Left colon (tissue), 2 donors: ENCODE data around the gene CFAP221. TPM values are rescaled to one million over a fixed set of nuclear protein-coding genes. Genes with fewer than 3 reads are reported as not detected.

Experiments used
- ATAC-seq: fragments of 200-7000 bp; cut with Tn5 transposase; one replicate; pipeline ENCODE4 v1.9.1; 2020; ENCODE audit warnings: mild to moderate bottlenecking, moderate library complexity
- DNase-seq, 2 donors: peaks; one replicate each; pipeline ENCODE4 v3.0.0-alpha.2; 2020
- intact Hi-C, 2 donors: fragments of 100-400 bp; cut with DNase I in 1 of 2; cut with micrococcal nuclease in 1 of 2; formaldehyde crosslinking; loops; one replicate each; pipeline versions ENCODE4 v1.11.2 to v1.14.0; 2022; cut with DNase I, micrococcal nuclease
- total RNA-seq, 2 donors: library from RNA; stranded (reverse); fragmentation: NEBNext Ultra II Directional; extraction: Animal tissue kit (Norgen Biotek cat#: 25700); gene quantifications; one replicate each; pipeline ENCODE4 v1.2.1, GENCODE V29; 2021
- donor health status: DM: no; HTN: no; CAD: no.
- donor health status: DM: yes; HTN: yes; CAD: no.

The CFAP221 gene
- total RNA-seq, 2 donors from 2014 or later: not detected

DNA sequence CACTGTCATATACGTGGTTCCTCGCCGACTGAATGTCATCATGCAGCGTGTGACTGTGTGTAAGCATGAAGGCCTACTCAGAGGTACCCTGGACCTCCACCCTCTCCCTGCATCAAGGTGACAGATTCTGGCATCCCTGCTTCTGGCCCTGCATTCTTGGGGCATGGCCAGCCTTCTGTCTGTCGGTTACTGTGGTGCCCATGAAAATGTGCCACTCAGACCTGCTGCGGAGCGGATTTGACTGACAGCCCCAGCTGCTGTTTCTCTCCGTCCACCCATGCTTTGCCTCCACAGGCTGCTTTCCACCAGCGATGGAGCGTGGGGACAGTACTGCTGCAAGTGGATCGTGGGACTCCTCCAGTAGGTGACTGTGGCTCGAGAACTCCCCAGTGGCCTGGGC, 144.4 kb downstream of the CFAP221 start:
- ATAC-seq (no peak), DNase-seq (no peak)
- intact Hi-C loops: no loop called here

GRCh38 chr2:119689218-119689617, 145.0 kb downstream of the CFAP221 start:
- ATAC-seq: no peak
- DNase-seq: no peak
- intact Hi-C loops: no loop called here

DNA sequence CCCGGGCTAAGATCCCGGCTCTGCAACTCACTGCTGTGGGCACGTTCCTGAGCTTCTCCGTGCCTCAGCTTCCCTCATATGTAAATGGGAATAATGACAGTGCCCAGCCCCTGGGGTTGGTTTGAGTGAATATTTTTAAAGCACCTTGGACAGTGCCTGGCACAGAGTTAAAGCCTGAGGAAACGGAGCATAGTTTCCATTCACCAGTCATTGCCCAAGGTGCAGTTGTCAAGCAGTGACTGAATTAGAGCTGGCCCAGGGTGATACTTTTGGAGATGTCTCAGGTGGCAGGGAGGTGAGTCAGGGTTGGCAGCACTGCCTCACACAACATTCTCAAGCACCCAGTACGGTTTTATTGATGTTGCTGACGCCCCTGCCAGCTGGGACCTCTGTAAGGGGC, 146.9 kb downstream of the CFAP221 start:
- ATAC-seq (no peak), DNase-seq (no peak)
- intact Hi-C loops: no loop called here

- intact Hi-C loops: no loop called here
- no peak for DNase-seq
- ATAC-seq: no peak
These were observed 147.5 kb downstream of the CFAP221 start for GRCh38 chr2:119691651-119692245.

GRCh38 chr2:119692310-119692709, 148.1 kb downstream of the CFAP221 start:
- ATAC-seq: no peak
- intact Hi-C loops: no loop called here

GRCh38 chr2:119692954-119693353, 148.7 kb downstream of the CFAP221 start:
- ATAC-seq: no peak
- no peak for DNase-seq
- intact Hi-C loops: no loop called here

More at GRCh38 chr2:119692310-119692709, 148.1 kb downstream of the CFAP221 start:
- DNase-seq: no peak

DNA sequence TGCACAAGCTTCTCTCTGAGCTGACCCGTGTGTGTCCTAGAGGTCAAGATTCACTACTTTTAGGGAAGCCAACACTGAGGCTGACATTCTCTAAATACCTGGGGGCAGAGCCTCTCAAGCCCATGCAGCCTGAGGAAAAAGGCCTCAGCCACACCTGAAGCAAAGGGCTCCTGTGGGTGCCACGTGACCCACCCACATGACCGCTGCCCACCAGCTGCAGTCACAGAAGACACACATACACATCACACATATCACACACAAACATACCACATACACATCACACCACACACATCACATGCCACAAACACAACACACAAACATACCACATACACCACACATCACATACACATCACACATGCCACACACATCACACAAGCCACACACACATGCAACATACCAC, 149.3 kb downstream of the CFAP221 start:
- intact Hi-C loops: no loop called here
- ATAC-seq (no peak), DNase-seq (no peak)

- intact Hi-C loops: no loop called here
- ATAC-seq: no peak
- no peak for DNase-seq
These were observed 149.7 kb downstream of the CFAP221 start for GRCh38 chr2:119693967-119694366.

DNA sequence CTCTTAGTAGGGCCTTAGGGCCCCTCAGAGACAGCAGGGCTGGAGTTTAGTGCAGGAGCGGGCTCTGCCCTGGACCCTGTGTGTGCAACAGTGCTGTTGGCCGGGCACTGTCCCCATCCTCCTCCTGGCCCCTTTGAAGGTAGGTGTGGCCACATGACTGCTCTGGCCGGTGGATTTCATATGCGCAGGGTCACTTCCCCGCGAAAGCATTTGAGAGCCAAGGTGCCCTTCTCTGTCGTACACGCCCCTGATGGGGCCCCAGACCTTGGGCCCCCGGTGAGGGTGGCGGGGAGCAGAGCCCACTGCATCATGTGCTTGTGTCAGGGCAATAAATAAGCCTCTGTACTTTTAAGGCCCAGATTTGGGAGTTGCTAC, 150.2 kb downstream of the CFAP221 start:
- intact Hi-C loops: no loop called here

GRCh38 chr2:119694845-119695521, 150.7 kb downstream of the CFAP221 start:
- intact Hi-C loops: no loop called here
- no peak for DNase-seq
- peak; percentile 53 for ATAC-seq

More for the DNA sequence above, 150.2 kb downstream of the CFAP221 start:
- DNase-seq (no peak), ATAC-seq (peak; percentile 29)

GRCh38 chr2:119696005-119696404, 151.8 kb downstream of the CFAP221 start:
- DNase-seq: no peak
- intact Hi-C loops: no loop called here
- ATAC-seq: no peak

DNA sequence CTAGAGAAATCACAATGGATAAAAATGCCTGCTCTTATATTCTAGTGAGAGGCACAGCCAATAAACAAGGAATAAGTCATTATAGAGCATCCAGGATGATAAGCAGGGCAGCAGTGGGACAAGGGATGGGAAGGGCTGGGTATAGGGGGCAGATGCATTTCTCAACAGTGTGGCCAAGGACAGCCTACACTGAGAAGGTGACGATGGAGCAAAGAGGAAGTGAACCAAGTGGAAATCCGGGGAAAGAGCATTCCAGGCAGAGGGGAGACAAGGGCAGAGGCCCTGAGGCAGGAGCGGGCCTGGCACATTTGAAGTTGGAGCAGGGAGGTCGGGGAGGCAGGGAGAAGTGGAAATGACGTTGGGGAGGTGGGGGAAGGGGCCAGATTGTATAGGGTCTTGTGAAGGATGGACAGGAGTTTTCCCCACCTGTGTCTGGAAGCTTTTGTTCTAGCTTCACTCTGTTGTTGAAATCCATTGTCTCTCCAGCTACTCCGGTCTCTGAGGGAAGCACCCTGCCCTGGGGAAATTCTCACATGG, 152.3 kb downstream of the CFAP221 start:
- DNase-seq: no peak
- intact Hi-C loops: no loop called here
- no peak for ATAC-seq

GRCh38 chr2:119697290-119698020, 153.2 kb downstream of the CFAP221 start:
- no peak for ATAC-seq
- no peak for DNase-seq
- intact Hi-C loops: no loop called here

DNA sequence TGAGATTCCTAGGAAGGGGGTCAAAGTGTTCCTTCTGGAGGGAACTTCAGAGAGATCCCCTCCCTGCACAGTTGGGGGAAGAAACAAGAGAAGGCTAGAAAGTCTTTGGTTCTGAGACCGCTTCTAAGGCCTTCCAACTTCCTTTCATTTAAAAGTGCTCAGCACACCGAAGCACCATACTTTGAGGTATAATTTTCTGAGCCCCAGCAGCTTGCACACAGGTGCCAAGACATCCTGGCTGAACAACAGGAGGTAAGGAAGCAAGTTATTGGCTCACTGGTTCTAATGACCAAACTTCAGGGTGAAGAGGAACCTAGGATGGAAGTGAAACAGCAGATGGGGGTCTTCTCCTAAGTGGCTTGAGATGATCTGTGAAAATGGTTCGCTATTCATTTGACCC, 154.0 kb downstream of the CFAP221 start:
- no peak for DNase-seq
- intact Hi-C loops: no loop called here
- no peak for ATAC-seq

- DNase-seq (no peak), ATAC-seq (no peak)
- intact Hi-C loops: no loop called here
These were observed 154.9 kb downstream of the CFAP221 start for GRCh38 chr2:119699016-119699606.

DNA sequence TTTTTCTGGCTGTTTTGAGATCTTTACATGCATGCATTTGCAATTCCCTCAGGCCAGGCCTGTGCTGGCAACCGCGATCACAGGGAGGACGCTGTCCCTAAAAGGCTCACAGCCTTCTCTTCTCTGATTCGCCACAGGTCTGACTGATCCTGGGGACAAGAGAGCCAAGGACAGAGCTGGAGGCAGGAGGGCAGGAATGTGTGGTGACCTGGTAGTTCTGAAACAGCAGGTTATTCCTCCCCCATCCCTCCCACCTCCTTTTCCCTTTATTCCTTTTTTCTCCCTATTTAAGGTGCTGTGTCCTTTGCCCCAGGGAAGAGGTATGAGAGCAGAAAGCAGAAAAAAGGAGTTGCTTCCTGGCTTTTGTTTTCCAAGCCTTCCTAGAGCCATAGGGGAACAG, 156.6 kb downstream of the CFAP221 start:
- intact Hi-C loops: loop anchor here in 1 of 2 donors (10.0 kb wide), 1 partner anchor 474 kb away; no protein-coding TSS in a partner anchor
- ATAC-seq: no peak
- no peak for DNase-seq

- no peak for ATAC-seq
- intact Hi-C loops: loop anchor here in 1 of 2 donors (10.0 kb wide), 1 partner anchor 473 kb away; no protein-coding TSS in a partner anchor
- no peak for DNase-seq
These were observed 157.1 kb downstream of the CFAP221 start for GRCh38 chr2:119701352-119701751.

- DNase-seq (no peak), ATAC-seq (no peak)
- intact Hi-C loops: loop anchor here in 1 of 2 donors (10.0 kb wide), 1 partner anchor 472 kb away; no protein-coding TSS in a partner anchor
These were observed 158.1 kb downstream of the CFAP221 start for GRCh38 chr2:119702203-119702917.
